ENCODE data around the gene TRIM2. TPM values are rescaled to one million over a fixed set of nuclear protein-coding genes. Genes with fewer than 3 reads are reported as not detected.

The TRIM2 gene
- total and polyA plus RNA-seq, 2 experiments from 2014 or later: 22.0 to 61.5 TPM

DNA sequence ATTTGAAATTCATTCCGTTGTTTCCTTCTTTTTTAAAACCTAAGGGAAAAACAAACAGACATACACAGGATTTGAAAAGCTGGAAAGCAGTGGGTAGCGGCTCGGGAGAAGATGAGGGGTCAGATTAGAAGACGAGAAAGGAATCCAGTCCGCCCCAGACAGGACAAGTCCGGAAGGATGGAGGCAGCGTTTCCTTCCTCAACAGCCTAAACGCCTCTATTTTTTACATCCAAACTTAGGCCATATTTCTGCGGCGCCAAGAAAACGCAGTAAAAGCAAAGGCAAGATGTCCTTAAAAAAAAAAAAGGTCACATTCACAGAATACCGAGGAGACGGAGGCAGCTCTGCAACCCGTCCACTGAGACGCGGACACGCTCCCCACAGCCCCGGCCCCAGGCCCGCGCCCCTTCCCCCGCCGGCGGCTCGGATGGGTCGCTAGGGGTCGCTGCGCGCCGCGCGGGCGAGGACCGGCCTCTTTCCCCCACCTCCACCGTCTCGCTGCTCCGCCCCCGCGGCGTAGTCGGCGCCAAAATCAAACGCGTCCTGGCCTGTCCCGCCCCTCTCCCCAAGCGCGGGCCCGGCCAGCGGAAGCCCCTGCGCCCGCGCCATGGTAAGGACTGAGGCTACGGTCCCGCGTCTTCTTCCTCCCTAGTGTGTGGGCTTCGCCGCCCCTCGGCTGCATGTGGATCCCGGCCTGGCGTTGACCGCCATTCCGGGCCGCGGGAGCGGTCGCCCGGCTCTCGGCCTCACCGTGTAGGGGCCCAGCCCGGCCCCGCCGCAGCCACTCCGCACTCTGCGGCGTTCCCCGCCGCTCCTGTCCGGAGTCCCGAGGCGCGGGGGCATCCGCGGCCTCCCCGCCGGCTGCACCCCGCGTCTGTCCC lies 140.1 kb downstream of the TRIM2 start, which contains the start of gene MND1:
Gene MND1, plus strand, starts transcription at position 558 of the 881 bp plus-strand sequence. Its CDS starts 50 bp downstream, at position 608.
- no peaks in the 10 kb centered on the region for H3F3A ChIP-seq (replicated peaks; ENCODE audit: low read depth)
- H3K9me2 ChIP-seq (ENCODE audit: insufficient read depth): no peaks in the 10 kb centered on the region
- H2AFZ ChIP-seq: peak within 1 kb of the TSS; percentile 94
- peaks cover 34% of the 10 kb centered on the region for H3K79me2 ChIP-seq (replicated peaks; ENCODE audit: insufficient read depth)
- TF ChIP-seq, protein P1, sequence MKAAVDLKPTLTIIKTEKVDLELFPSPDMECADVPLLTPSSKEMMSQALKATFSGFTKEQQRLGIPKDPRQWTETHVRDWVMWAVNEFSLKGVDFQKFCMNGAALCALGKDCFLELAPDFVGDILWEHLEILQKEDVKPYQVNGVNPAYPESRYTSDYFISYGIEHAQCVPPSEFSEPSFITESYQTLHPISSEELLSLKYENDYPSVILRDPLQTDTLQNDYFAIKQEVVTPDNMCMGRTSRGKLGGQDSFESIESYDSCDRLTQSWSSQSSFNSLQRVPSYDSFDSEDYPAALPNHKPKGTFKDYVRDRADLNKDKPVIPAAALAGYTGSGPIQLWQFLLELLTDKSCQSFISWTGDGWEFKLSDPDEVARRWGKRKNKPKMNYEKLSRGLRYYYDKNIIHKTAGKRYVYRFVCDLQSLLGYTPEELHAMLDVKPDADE (IDR thresholded peaks at IDR 0.05): 0 out of 2 replicates have a peak, but pooled peaks have one; percentile 39
- no peak for TF ChIP-seq NANOG (IDR thresholded peaks at IDR 0.05; ENCODE audit: borderline replicate concordance)
- TF ChIP-seq, protein P2, sequence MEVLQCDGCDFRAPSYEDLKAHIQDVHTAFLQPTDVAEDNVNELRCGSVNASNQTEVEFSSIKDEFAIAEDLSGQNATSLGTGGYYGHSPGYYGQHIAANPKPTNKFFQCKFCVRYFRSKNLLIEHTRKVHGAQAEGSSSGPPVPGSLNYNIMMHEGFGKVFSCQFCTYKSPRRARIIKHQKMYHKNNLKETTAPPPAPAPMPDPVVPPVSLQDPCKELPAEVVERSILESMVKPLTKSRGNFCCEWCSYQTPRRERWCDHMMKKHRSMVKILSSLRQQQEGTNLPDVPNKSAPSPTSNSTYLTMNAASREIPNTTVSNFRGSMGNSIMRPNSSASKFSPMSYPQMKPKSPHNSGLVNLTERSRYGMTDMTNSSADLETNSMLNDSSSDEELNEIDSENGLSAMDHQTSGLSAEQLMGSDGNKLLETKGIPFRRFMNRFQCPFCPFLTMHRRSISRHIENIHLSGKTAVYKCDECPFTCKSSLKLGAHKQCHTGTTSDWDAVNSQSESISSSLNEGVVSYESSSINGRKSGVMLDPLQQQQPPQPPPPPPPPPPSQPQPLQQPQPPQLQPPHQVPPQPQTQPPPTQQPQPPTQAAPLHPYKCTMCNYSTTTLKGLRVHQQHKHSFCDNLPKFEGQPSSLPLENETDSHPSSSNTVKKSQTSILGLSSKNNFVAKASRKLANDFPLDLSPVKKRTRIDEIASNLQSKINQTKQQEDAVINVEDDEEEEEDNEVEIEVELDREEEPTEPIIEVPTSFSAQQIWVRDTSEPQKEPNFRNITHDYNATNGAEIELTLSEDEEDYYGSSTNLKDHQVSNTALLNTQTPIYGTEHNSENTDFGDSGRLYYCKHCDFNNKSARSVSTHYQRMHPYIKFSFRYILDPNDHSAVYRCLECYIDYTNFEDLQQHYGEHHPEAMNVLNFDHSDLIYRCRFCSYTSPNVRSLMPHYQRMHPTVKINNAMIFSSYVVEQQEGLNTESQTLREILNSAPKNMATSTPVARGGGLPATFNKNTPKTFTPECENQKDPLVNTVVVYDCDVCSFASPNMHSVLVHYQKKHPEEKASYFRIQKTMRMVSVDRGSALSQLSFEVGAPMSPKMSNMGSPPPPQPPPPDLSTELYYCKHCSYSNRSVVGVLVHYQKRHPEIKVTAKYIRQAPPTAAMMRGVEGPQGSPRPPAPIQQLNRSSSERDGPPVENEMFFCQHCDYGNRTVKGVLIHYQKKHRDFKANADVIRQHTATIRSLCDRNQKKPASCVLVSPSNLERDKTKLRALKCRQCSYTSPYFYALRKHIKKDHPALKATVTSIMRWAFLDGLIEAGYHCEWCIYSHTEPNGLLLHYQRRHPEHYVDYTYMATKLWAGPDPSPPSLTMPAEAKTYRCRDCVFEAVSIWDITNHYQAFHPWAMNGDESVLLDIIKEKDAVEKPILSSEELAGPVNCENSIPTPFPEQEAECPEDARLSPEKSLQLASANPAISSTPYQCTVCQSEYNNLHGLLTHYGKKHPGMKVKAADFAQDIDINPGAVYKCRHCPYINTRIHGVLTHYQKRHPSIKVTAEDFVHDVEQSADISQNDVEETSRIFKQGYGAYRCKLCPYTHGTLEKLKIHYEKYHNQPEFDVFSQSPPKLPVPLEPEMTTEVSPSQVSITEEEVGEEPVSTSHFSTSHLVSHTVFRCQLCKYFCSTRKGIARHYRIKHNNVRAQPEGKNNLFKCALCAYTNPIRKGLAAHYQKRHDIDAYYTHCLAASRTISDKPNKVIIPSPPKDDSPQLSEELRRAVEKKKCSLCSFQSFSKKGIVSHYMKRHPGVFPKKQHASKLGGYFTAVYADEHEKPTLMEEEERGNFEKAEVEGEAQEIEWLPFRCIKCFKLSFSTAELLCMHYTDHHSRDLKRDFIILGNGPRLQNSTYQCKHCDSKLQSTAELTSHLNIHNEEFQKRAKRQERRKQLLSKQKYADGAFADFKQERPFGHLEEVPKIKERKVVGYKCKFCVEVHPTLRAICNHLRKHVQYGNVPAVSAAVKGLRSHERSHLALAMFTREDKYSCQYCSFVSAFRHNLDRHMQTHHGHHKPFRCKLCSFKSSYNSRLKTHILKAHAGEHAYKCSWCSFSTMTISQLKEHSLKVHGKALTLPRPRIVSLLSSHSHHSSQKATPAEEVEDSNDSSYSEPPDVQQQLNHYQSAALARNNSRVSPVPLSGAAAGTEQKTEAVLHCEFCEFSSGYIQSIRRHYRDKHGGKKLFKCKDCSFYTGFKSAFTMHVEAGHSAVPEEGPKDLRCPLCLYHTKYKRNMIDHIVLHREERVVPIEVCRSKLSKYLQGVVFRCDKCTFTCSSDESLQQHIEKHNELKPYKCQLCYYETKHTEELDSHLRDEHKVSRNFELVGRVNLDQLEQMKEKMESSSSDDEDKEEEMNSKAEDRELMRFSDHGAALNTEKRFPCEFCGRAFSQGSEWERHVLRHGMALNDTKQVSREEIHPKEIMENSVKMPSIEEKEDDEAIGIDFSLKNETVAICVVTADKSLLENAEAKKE (CRISPR knock-in tag; IDR thresholded peaks at IDR 0.05): no peak
- no peak for TF ChIP-seq STAT1 (IDR thresholded peaks at IDR 0.05; ENCODE audit: unreplicated experiment)
- TF ChIP-seq ZNF331 (CRISPR knock-in tag; IDR thresholded peaks at IDR 0.05; ENCODE audit: low read depth): no peak
- TF ChIP-seq, protein P3, sequence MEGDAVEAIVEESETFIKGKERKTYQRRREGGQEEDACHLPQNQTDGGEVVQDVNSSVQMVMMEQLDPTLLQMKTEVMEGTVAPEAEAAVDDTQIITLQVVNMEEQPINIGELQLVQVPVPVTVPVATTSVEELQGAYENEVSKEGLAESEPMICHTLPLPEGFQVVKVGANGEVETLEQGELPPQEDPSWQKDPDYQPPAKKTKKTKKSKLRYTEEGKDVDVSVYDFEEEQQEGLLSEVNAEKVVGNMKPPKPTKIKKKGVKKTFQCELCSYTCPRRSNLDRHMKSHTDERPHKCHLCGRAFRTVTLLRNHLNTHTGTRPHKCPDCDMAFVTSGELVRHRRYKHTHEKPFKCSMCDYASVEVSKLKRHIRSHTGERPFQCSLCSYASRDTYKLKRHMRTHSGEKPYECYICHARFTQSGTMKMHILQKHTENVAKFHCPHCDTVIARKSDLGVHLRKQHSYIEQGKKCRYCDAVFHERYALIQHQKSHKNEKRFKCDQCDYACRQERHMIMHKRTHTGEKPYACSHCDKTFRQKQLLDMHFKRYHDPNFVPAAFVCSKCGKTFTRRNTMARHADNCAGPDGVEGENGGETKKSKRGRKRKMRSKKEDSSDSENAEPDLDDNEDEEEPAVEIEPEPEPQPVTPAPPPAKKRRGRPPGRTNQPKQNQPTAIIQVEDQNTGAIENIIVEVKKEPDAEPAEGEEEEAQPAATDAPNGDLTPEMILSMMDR (conservative IDR thresholded peaks at IDR 0.05; ENCODE audit: low read depth in 2 of 2): peak; percentile 75 to 88
- TF ChIP-seq, protein P4, sequence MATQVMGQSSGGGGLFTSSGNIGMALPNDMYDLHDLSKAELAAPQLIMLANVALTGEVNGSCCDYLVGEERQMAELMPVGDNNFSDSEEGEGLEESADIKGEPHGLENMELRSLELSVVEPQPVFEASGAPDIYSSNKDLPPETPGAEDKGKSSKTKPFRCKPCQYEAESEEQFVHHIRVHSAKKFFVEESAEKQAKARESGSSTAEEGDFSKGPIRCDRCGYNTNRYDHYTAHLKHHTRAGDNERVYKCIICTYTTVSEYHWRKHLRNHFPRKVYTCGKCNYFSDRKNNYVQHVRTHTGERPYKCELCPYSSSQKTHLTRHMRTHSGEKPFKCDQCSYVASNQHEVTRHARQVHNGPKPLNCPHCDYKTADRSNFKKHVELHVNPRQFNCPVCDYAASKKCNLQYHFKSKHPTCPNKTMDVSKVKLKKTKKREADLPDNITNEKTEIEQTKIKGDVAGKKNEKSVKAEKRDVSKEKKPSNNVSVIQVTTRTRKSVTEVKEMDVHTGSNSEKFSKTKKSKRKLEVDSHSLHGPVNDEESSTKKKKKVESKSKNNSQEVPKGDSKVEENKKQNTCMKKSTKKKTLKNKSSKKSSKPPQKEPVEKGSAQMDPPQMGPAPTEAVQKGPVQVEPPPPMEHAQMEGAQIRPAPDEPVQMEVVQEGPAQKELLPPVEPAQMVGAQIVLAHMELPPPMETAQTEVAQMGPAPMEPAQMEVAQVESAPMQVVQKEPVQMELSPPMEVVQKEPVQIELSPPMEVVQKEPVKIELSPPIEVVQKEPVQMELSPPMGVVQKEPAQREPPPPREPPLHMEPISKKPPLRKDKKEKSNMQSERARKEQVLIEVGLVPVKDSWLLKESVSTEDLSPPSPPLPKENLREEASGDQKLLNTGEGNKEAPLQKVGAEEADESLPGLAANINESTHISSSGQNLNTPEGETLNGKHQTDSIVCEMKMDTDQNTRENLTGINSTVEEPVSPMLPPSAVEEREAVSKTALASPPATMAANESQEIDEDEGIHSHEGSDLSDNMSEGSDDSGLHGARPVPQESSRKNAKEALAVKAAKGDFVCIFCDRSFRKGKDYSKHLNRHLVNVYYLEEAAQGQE (IDR thresholded peaks at IDR 0.05; ENCODE audit: unreplicated experiment): no peak
- TF ChIP-seq ZNF114 (CRISPR knock-in tag; IDR thresholded peaks at IDR 0.05): no peak
- TF ChIP-seq EZH2 (IDR thresholded peaks at IDR 0.05; ENCODE audit: low read depth, unreplicated experiment): no peak
- TF ChIP-seq POLR2AphosphoS5 (IDR thresholded peaks at IDR 0.05; ENCODE audit: low read depth): peak; percentile 92
- no peak for TF ChIP-seq EZH2phosphoT487 (IDR thresholded peaks at IDR 0.05; ENCODE audit: unreplicated experiment)
- no peak for TF ChIP-seq JUNB (IDR thresholded peaks at IDR 0.05; ENCODE audit: unreplicated experiment)
- TF ChIP-seq CREB1 (CRISPR knock-in tag; IDR thresholded peaks at IDR 0.05; ENCODE audit: low read depth): peak; percentile 67
- H3K4me1 ChIP-seq (ENCODE audit: insufficient read depth): peaks cover 22% of the 10 kb centered on the region
- 0 out of 2 replicates have a peak, but pooled peaks cover 8% of the 10 kb centered on the region for H3K27me3 ChIP-seq (ENCODE audit: insufficient read depth)
- no peaks in the 10 kb centered on the region for H4K20me1 ChIP-seq (replicated peaks; ENCODE audit: insufficient read depth)
- peak within 1 kb of the TSS; percentile 65 for H3K4me3 ChIP-seq
- peak; percentile 96 for DNase-seq (ENCODE audit: low spot score)
- Mint-ChIP-seq H3K27me3 (ENCODE audit: insufficient read depth, low read depth, poor library complexity) (peaks cover 12% of the 10 kb centered on the region), H3K4me3 (peak within 1 kb of the TSS; percentile 94), H3K9me3 (no peaks in the 10 kb centered on the region), H3K4me1 (peaks cover 28% of the 10 kb centered on the region), H3K27ac (peak within 1 kb of the TSS; percentile 96), H3K36me3 (ENCODE audit: low read depth) (no peaks in the 10 kb centered on the region; the same call in 2 of the 3 replicates)
- peak within 1 kb of the TSS; percentile 86 for H3K27ac ChIP-seq (ENCODE audit: low read depth)
- peak within 1 kb of the TSS; percentile 91 for H3K4me2 ChIP-seq
- no peaks in the 10 kb centered on the region for H3K36me3 ChIP-seq (ENCODE audit: insufficient read depth)
- ATAC-seq: peak; percentile 89
